HG03045 (cell line): ENCODE measurements around the gene MFAP2.
"Not testable (repeated sequence)": the region's sequence is repeated elsewhere in the genome, so short reads cannot be mapped to it uniquely, and the experiment has no call there.

Source experiments
- ATAC-seq: cut with Tn5 transposase; IDR thresholded peaks from one replicate; pipeline ENCODE4 v1.9.1; 2021; ENCODE audit warnings: mild to moderate bottlenecking, moderate library complexity; ENCODE audit not compliant: unreplicated experiment

MFAP2 gene

GRCh38 chr1:16933945-16934344 is 46.5 kb downstream of the MFAP2 start:
- not testable (repeated sequence) for ATAC-seq

- not testable (repeated sequence) for ATAC-seq
Observed at GRCh38 chr1:16931206-16931934, 49.0 kb downstream of the MFAP2 start.

- not testable (repeated sequence) for ATAC-seq
Observed at GRCh38 chr1:16929146-16930041, 51.0 kb downstream of the MFAP2 start.

- no peak for ATAC-seq
Observed at GRCh38 chr1:16927711-16928485, 52.5 kb downstream of the MFAP2 start.

- no peak for ATAC-seq
Observed at GRCh38 chr1:16927256-16927655, 53.2 kb downstream of the MFAP2 start.

- no peak for ATAC-seq
Observed at GRCh38 chr1:16926491-16927073, 53.8 kb downstream of the MFAP2 start.

GRCh38 chr1:16925635-16926490 is 54.6 kb downstream of the MFAP2 start:
- no peak for ATAC-seq

- ATAC-seq: no peak
Observed at GRCh38 chr1:16924919-16925477, 55.4 kb downstream of the MFAP2 start.
